HepG2 (cell line): ENCODE results near the gene BSN. TPM values are rescaled to one million over a fixed set of nuclear protein-coding genes. Genes with fewer than 3 reads are reported as not detected.
A peak's percentile ranks its signal among the peaks of the same experiment; 100 is the strongest.

ENCODE experiments used
- GPBP1L1 ChIP-seq: sonication (generic); formaldehyde crosslinking; IDR thresholded peaks from 2 replicates; pipeline ENCODE4 v1.5.0; 2020; ENCODE audit warnings: mild to moderate bottlenecking, missing genetic modification reagents
- HBP1 ChIP-seq: IDR thresholded peaks from 2 replicates; pipeline ENCODE4 v1.6.1; 2016; ENCODE audit warnings: low read depth, control low read depth
- KMT2A ChIP-seq: sonication (generic); formaldehyde crosslinking; IDR thresholded peaks from 2 replicates; pipeline ENCODE4 v1.4.0; 2020; ENCODE audit warnings: missing genetic modification reagents
- NR1H2 ChIP-seq: sonication (generic); formaldehyde crosslinking; IDR thresholded peaks from 2 replicates; pipeline ENCODE4 v1.8.1; 2022; ENCODE audit warnings: low read depth, missing genetic modification reagents, borderline replicate concordance
- RBAK ChIP-seq: sonication (generic); formaldehyde crosslinking; IDR thresholded peaks from 2 replicates; pipeline ENCODE4 v1.5.1; 2020; ENCODE audit warnings: mild to moderate bottlenecking, missing genetic modification reagents
- ZNF138 ChIP-seq: sonication (generic); formaldehyde crosslinking; IDR thresholded peaks from 2 replicates; pipeline ENCODE4 v1.5.0; 2020; ENCODE audit warnings: mild to moderate bottlenecking, low read depth, missing genetic modification reagents
- ZNF224 ChIP-seq: sonication (generic); formaldehyde crosslinking; IDR thresholded peaks from 2 replicates; pipeline ENCODE4 v1.5.0; 2020; ENCODE audit warnings: mild to moderate bottlenecking, missing genetic modification reagents
- ZNF709 ChIP-seq: sonication (generic); formaldehyde crosslinking; IDR thresholded peaks from 2 replicates; pipeline ENCODE4 v1.5.0; 2020; ENCODE audit warnings: mild to moderate bottlenecking, missing genetic modification reagents
- ZNF776 ChIP-seq: sonication (generic); formaldehyde crosslinking; IDR thresholded peaks from 2 replicates; pipeline ENCODE4 v1.4.0; 2020; ENCODE audit warnings: mild to moderate bottlenecking, missing genetic modification reagents
- polyA plus RNA-seq, 8 experiments: library from polyadenylated mRNA; depleted of rRNA in 3 of 8; stranded (reverse) in 7 of 8; unstranded in 1 of 8; fragments of >200 nt; fragmentation: Illumina TruSeq in 4 of 8; extraction: Trizol in 4 of 8; gene quantifications; 2 replicates each; pipeline versions ENCODE4 v1.2.1 to v1.2.3, GENCODE V29; 2011 to 2016; ENCODE audit warnings: low read depth in 4 of 8, missing spikeins in 1 of 8, mixed read lengths in 1 of 8; ENCODE audit not compliant: insufficient read depth in 1 of 8
- total RNA-seq, 5 experiments: library from RNA; depleted of rRNA; stranded (reverse); fragments of >200 nt; fragmentation: Illumina TruSeq; extraction: Trizol; gene quantifications; 2 replicates each; pipeline ENCODE4 v1.2.3, GENCODE V29; 2016; ENCODE audit warnings: low read depth in 1 of 5
- TF ChIP-seq, protein P1 (sequence below), 2 experiments: sonication (generic) in 1 of 2; formaldehyde crosslinking in 1 of 2; IDR thresholded peaks; 2 replicates each; pipeline versions ENCODE4 v1.6.1 to v1.9.0; 2014 to 2022; ENCODE audit warnings: antibody characterized with exemption in 1 of 2, borderline replicate concordance in 1 of 2, inconsistent platforms in 1 of 2, low read depth in 1 of 2, missing genetic modification reagents in 1 of 2
- TF ChIP-seq, protein P2 (sequence below): sonication (generic); formaldehyde crosslinking; IDR thresholded peaks from 2 replicates; pipeline ENCODE4 v1.8.0; 2022; ENCODE audit warnings: mild to moderate bottlenecking, missing genetic modification reagents, borderline replicate concordance
- TF ChIP-seq, protein P3 (sequence below): sonication (generic); formaldehyde crosslinking; IDR thresholded peaks from 2 replicates; pipeline ENCODE4 v1.4.0; 2020; ENCODE audit warnings: missing genetic modification reagents

The BSN gene
- total and polyA plus RNA-seq, 2 of the 13 experiments (the other 11 are each of a cell fraction or from before 2014, with no cell fraction given) = 0.42 to 0.86 TPM

- TF ChIP-seq, protein P1, sequence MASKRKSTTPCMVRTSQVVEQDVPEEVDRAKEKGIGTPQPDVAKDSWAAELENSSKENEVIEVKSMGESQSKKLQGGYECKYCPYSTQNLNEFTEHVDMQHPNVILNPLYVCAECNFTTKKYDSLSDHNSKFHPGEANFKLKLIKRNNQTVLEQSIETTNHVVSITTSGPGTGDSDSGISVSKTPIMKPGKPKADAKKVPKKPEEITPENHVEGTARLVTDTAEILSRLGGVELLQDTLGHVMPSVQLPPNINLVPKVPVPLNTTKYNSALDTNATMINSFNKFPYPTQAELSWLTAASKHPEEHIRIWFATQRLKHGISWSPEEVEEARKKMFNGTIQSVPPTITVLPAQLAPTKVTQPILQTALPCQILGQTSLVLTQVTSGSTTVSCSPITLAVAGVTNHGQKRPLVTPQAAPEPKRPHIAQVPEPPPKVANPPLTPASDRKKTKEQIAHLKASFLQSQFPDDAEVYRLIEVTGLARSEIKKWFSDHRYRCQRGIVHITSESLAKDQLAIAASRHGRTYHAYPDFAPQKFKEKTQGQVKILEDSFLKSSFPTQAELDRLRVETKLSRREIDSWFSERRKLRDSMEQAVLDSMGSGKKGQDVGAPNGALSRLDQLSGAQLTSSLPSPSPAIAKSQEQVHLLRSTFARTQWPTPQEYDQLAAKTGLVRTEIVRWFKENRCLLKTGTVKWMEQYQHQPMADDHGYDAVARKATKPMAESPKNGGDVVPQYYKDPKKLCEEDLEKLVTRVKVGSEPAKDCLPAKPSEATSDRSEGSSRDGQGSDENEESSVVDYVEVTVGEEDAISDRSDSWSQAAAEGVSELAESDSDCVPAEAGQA (IDR thresholded peaks at IDR 0.05; ENCODE audit: low read depth) = no peak
- TF ChIP-seq, protein P1 (CRISPR knock-in tag; IDR thresholded peaks at IDR 0.05; ENCODE audit: borderline replicate concordance) = 0 out of 2 replicates have a peak, but pooled peaks have one; percentile 68
- TF ChIP-seq ZNF224 (CRISPR knock-in tag) (no peak), ZNF709 (CRISPR knock-in tag) (peak; percentile 92), NR1H2 (CRISPR knock-in tag) (no peak), HBP1 (CRISPR knock-in tag) (peak; percentile 79), GPBP1L1 (CRISPR knock-in tag) (no peak), RBAK (CRISPR knock-in tag) (no peak), ZNF138 (CRISPR knock-in tag) (peak; percentile 85; the same call in 1 of the 2 replicates), KMT2A (CRISPR knock-in tag) (no peak), ZNF776 (CRISPR knock-in tag) (no peak)
- TF ChIP-seq, protein P2, sequence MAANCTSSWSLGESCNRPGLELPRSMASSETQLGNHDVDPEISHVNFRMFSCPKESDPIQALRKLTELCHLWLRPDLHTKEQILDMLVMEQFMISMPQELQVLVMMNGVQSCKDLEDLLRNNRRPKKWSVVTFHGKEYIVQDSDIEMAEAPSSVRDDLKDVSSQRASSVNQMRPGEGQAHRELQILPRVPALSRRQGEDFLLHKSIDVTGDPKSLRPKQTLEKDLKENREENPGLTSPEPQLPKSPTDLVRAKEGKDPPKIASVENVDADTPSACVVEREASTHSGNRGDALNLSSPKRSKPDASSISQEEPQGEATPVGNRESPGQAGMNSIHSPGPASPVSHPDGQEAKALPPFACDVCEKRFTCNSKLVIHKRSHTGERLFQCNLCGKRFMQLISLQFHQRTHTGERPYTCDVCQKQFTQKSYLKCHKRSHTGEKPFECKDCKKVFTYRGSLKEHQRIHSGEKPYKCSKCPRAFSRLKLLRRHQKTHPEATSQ (CRISPR knock-in tag) = no peak
- TF ChIP-seq, protein P3, sequence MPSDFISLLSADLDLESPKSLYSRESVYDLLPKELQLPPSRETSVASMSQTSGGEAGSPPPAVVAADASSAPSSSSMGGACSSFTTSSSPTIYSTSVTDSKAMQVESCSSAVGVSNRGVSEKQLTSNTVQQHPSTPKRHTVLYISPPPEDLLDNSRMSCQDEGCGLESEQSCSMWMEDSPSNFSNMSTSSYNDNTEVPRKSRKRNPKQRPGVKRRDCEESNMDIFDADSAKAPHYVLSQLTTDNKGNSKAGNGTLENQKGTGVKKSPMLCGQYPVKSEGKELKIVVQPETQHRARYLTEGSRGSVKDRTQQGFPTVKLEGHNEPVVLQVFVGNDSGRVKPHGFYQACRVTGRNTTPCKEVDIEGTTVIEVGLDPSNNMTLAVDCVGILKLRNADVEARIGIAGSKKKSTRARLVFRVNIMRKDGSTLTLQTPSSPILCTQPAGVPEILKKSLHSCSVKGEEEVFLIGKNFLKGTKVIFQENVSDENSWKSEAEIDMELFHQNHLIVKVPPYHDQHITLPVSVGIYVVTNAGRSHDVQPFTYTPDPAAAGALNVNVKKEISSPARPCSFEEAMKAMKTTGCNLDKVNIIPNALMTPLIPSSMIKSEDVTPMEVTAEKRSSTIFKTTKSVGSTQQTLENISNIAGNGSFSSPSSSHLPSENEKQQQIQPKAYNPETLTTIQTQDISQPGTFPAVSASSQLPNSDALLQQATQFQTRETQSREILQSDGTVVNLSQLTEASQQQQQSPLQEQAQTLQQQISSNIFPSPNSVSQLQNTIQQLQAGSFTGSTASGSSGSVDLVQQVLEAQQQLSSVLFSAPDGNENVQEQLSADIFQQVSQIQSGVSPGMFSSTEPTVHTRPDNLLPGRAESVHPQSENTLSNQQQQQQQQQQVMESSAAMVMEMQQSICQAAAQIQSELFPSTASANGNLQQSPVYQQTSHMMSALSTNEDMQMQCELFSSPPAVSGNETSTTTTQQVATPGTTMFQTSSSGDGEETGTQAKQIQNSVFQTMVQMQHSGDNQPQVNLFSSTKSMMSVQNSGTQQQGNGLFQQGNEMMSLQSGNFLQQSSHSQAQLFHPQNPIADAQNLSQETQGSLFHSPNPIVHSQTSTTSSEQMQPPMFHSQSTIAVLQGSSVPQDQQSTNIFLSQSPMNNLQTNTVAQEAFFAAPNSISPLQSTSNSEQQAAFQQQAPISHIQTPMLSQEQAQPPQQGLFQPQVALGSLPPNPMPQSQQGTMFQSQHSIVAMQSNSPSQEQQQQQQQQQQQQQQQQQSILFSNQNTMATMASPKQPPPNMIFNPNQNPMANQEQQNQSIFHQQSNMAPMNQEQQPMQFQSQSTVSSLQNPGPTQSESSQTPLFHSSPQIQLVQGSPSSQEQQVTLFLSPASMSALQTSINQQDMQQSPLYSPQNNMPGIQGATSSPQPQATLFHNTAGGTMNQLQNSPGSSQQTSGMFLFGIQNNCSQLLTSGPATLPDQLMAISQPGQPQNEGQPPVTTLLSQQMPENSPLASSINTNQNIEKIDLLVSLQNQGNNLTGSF (CRISPR knock-in tag) = peak; percentile 59; the same call in 1 of the 2 replicates
Observed at GRCh38 chr3:49554633-49555265, 472 bp downstream of the BSN start (continued).
